Fibroblast of skin of right quadriceps (primary cell): ENCODE data around the gene TUBB1.
"Not testable (repeated sequence)": the region's sequence is repeated elsewhere in the genome, so short reads cannot be mapped to it uniquely, and the experiment has no call there.

Experiments
- DNase-seq: peaks from one replicate; pipeline ENCODE4 v3.0.0-alpha.2; 2013

Gene TUBB1

GRCh38 chr20:59019217-59019616, at the start of gene TUBB1:
TUBB1 (plus strand) TSS chr20:59019429; CDS start chr20:59019523, 94 bp downstream.
- no peak for DNase-seq

- no peak for DNase-seq
These were observed 49.8 kb upstream of the TUBB1 start for GRCh38 chr20:58969439-58969838.

- no peak for DNase-seq
These were observed 49.1 kb upstream of the TUBB1 start for GRCh38 chr20:58970146-58970545.

- no peak for DNase-seq
These were observed 47.8 kb upstream of the TUBB1 start for GRCh38 chr20:58971429-58971828.

- DNase-seq = no peak
These were observed 46.0 kb upstream of the TUBB1 start for GRCh38 chr20:58973179-58973578.

GRCh38 chr20:58973866-58974265, 45.4 kb upstream of the TUBB1 start:
- no peak for DNase-seq

- no peak for DNase-seq
These were observed 43.9 kb upstream of the TUBB1 start for GRCh38 chr20:58975353-58975752.

GRCh38 chr20:58976061-58976730, 43.0 kb upstream of the TUBB1 start:
- peak; percentile 5 for DNase-seq

- DNase-seq = no peak
These were observed 40.7 kb upstream of the TUBB1 start for GRCh38 chr20:58978351-58979190.

- DNase-seq = peak; percentile 83
These were observed 38.3 kb upstream of the TUBB1 start, which contains the start of gene NELFCD for GRCh38 chr20:58980711-58981627. NELFCD (plus strand) TSS chr20:58981256; CDS start chr20:58981310, 54 bp downstream.

- DNase-seq = peak; percentile 13
These were observed 37.4 kb upstream of the TUBB1 start for GRCh38 chr20:58981628-58982364.

GRCh38 chr20:58982406-58983114, 36.7 kb upstream of the TUBB1 start:
- no peak for DNase-seq

GRCh38 chr20:58983115-58983468, 36.1 kb upstream of the TUBB1 start:
- DNase-seq = not testable (repeated sequence)

GRCh38 chr20:58984691-58985090, 34.5 kb upstream of the TUBB1 start:
- no peak for DNase-seq

- DNase-seq = no peak
These were observed 33.6 kb upstream of the TUBB1 start for GRCh38 chr20:58985656-58986055.

- DNase-seq = no peak
These were observed 32.8 kb upstream of the TUBB1 start for GRCh38 chr20:58986286-58986967.

- no peak for DNase-seq
These were observed 32.2 kb upstream of the TUBB1 start for GRCh38 chr20:58986968-58987517.

- DNase-seq = no peak
These were observed 31.3 kb upstream of the TUBB1 start for GRCh38 chr20:58987790-58988564.

GRCh38 chr20:58988565-58988882, 30.7 kb upstream of the TUBB1 start:
- DNase-seq = no peak

- DNase-seq = no peak
These were observed 30.0 kb upstream of the TUBB1 start for GRCh38 chr20:58989196-58989595.
